ENCODE measurements around the gene NOL7. TPM values are rescaled to one million over a fixed set of nuclear protein-coding genes. Genes with fewer than 3 reads are reported as not detected.

NOL7 gene
- polyA plus RNA-seq, 1 experiment = 20.1 TPM

DNA sequence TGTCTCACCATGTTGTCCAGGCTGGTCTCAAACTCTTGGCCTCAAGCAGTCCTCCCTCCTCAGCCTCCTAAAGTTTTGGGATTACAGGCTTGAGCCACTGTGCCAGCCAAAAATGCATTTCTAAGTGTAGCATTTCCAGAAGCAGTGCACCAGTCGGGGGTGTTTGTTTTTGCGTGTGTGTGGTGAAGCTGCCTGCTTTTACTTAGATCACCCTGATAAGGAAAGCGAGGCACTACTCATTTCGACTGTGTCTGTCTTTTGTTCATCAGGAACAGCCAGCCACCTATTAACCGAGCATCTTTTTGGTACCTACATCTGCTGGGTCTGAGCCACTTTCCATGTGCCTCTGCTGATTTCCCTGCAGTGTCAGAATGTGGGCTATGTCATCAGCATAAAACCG lies 22.0 kb upstream of the NOL7 start:
- no peak for DNase-seq (ENCODE audit: low read depth)
- TF ChIP-seq CTCF (IDR thresholded peaks at IDR 0.05; ENCODE audit: insufficient read depth, low read depth, low read length) = no peak
- H3K36me3 ChIP-seq (ENCODE audit: control insufficient read depth, insufficient read depth, low read length) = peaks cover 1% of the 10 kb centered on the region
- H3K4me3 ChIP-seq (ENCODE audit: low read depth, low read length) = no peak overlapping the region
- ChIA-PET POLR2A (interaction anchor here (0.6 kb wide), 1 partner anchor 170 kb away, joined by 3 read pairs; no protein-coding TSS in a partner anchor), CTCF (interaction anchor here (2.4 kb wide), 1 partner anchor 18 kb away, joined by 15 read pairs; the partner anchor contains the start of gene SIRT5)
- H3K27me3 ChIP-seq (ENCODE audit: control insufficient read depth, insufficient read depth, low read length) = no peaks in the 10 kb centered on the region

DNA sequence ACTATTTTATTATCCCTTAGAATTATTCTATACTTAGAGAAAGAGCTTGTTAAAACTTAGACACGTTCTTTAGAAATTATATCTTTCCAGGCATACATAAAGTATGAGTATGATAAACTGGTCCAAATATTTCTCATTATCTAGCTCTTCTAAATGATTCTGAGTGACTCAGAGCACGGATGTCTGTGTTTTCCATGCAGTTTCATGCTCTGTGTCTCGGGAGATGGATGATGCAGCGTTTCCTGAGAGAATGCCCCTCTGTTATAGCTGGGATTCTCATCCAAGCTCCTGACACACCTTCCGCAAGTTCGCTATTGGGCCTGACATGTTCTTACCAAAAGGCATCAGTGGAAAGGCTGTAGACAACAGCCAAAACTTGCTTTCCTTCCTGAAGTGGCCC lies 21.4 kb upstream of the NOL7 start:
- Histone ChIP-seq H3K27me3 (ENCODE audit: control insufficient read depth, insufficient read depth, low read length) (no peaks in the 10 kb centered on the region), H3K4me3 (ENCODE audit: low read depth, low read length) (no peak overlapping the region), H3K36me3 (ENCODE audit: control insufficient read depth, insufficient read depth, low read length) (peaks cover 3% of the 10 kb centered on the region)
- DNase-seq (ENCODE audit: low read depth) = no peak
- POLR2A ChIA-PET = no interaction called here
- CTCF ChIA-PET = interaction anchor here (1.5 to 2.4 kb wide), 3 partner anchors 19 to 23 kb away, joined by 3 to 15 read pairs (median 9); partner anchors contain the start of genes NOL7 and SIRT5
- TF ChIP-seq CTCF (IDR thresholded peaks at IDR 0.05; ENCODE audit: insufficient read depth, low read depth, low read length) = no peak

GRCh38 chr6:13597073-13597472 lies 18.1 kb upstream of the NOL7 start:
- DNase-seq (ENCODE audit: low read depth) = no peak
- Histone ChIP-seq H3K4me3 (ENCODE audit: low read depth, low read length) (no peak overlapping the region), H3K27me3 (ENCODE audit: control insufficient read depth, insufficient read depth, low read length) (no peaks in the 10 kb centered on the region), H3K36me3 (ENCODE audit: control insufficient read depth, insufficient read depth, low read length) (peaks cover 6% of the 10 kb centered on the region)
- ChIA-PET CTCF (no interaction called here), POLR2A (no interaction called here)
- no peak for TF ChIP-seq CTCF (IDR thresholded peaks at IDR 0.05; ENCODE audit: insufficient read depth, low read depth, low read length)

DNA sequence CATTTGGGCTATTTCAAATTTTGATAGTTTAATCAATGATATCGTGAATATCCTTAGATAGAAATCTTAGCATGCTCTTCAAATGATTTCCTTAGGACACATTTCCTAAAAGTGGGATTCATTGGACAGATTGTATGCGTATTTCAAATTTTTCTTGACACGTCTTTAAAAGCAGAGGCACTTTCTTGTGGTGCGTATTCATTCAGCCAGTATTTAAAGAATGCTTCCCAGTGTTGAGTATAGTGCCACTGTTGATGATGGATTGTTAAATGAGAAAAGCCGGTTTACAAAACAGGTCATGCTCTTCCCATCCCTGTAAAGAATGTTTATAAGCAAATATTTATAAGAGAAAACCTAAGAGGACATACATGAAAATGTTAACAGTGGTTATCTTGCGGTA lies 15.1 kb upstream of the NOL7 start:
- H3K36me3 ChIP-seq (ENCODE audit: control insufficient read depth, insufficient read depth, low read length) = peaks cover 6% of the 10 kb centered on the region; the same call in 1 of the 2 replicates
- DNase-seq (ENCODE audit: low read depth) = no peak
- no peaks in the 10 kb centered on the region for H3K27me3 ChIP-seq (ENCODE audit: control insufficient read depth, insufficient read depth, low read length)
- CTCF ChIA-PET = no interaction called here
- no peak overlapping the region for H3K4me3 ChIP-seq (ENCODE audit: low read depth, low read length)
- POLR2A ChIA-PET = no interaction called here
- no peak for TF ChIP-seq CTCF (IDR thresholded peaks at IDR 0.05; ENCODE audit: insufficient read depth, low read depth, low read length)

DNA sequence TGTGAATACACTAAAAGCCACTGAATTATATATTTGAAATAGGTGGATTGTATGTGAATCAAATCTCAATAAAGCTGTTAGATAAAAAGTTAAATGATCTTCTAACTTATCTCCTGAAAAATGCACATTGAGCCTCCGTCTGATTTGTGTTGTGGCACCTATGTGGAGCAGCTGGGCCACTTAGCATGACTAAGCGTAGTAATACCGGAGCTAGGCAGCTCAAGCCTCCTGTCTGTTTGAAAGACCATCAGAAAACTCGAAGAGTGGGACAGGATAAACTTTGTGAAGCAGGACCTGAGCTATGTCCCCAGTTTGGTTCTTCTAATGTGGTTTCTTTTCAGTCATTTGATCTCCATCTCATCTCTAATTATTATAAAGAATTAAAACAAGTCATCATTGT lies 11.0 kb upstream of the NOL7 start:
- H3K36me3 ChIP-seq (ENCODE audit: control insufficient read depth, insufficient read depth, low read length) = peaks cover 4% of the 10 kb centered on the region; the same call in 1 of the 2 replicates
- H3K27me3 ChIP-seq (ENCODE audit: control insufficient read depth, insufficient read depth, low read length) = no peaks in the 10 kb centered on the region
- no peak for TF ChIP-seq CTCF (IDR thresholded peaks at IDR 0.05; ENCODE audit: insufficient read depth, low read depth, low read length)
- no peak for DNase-seq (ENCODE audit: low read depth)
- ChIA-PET POLR2A (no interaction called here), CTCF (interaction anchor here (1.0 to 1.6 kb wide), 2 partner anchors 9 to 11 kb away, joined by 3 to 5 read pairs; partner anchors contain the start of gene NOL7)
- no peak overlapping the region for H3K4me3 ChIP-seq (ENCODE audit: low read depth, low read length)
